ENCODE measurements around the gene OSGIN1.

The OSGIN1 gene

GRCh38 chr16:84015399-84015798, 62.4 kb downstream of the OSGIN1 start:
- no peak for FAIRE-seq
- no peak for TF ChIP-seq POLR2A (IDR thresholded peaks at IDR 0.05; ENCODE audit: low read depth, low read length)
- DNase-seq (ENCODE audit: insufficient read length, low spot score) = no peak

Measured in H54 (cell line).